Psoas muscle (tissue), 8 donors: ENCODE data around the gene COL27A1. TPM values are rescaled to one million over a fixed set of nuclear protein-coding genes. Genes with fewer than 3 reads are reported as not detected.

Experiments
- ATAC-seq, 4 donors: fragments of 200-7000 bp; cut with Tn5 transposase; one replicate each; pipeline ENCODE4 v1.9.1; 2020; ENCODE audit warnings: moderate library complexity in 3 of 4, mild to moderate bottlenecking in 2 of 4
- DNase-seq, 2 donors: peaks; one replicate each; pipeline ENCODE4 v3.0.0-alpha.2; 2020
- H3K27ac ChIP-seq: fragments of 200-600 bp; one replicate; pipeline ENCODE4 v1.8.0; 2022
- H3K27me3 ChIP-seq, 3 donors: fragments of 200-600 bp in 1 of 3; one replicate each; pipeline versions ENCODE4 v1.6.1 to v1.8.0; 2013 to 2022; ENCODE audit warnings: low read length in 2 of 3, mild to moderate bottlenecking in 2 of 3, moderate library complexity in 1 of 3; ENCODE audit not compliant: insufficient read depth in 3 of 3
- H3K36me3 ChIP-seq, 2 donors: fragments of 200-600 bp in 1 of 2; one replicate each; pipeline versions ENCODE4 v1.6.1 to v1.8.0; 2013 to 2022; ENCODE audit warnings: low read depth in 1 of 2, mild to moderate bottlenecking in 1 of 2, moderate library complexity in 1 of 2; ENCODE audit not compliant: insufficient read depth in 1 of 2
- H3K4me1 ChIP-seq: fragments of 200-600 bp; one replicate; pipeline ENCODE4 v1.8.0; 2022
- H3K4me3 ChIP-seq: fragments of 200-600 bp; one replicate; pipeline ENCODE4 v1.8.0; 2022; ENCODE audit warnings: mild to moderate bottlenecking
- H3K9me3 ChIP-seq: fragments of 200-600 bp; one replicate; pipeline ENCODE4 v1.8.0; 2022
- WGBS, 3 donors: extraction: QIAGEN DNeasy Blood & Tissue Kit; methylation state at CpG; one replicate each; pipeline versions ENCODE4 v1.1.6 to v1.1.7; 2013; 5-methylcytosine and 5-hydroxymethylcytosine counted together
- intact Hi-C, 2 donors: fragments of 100-400 bp; cut with DNase I; formaldehyde crosslinking; loops; one replicate each; pipeline versions ENCODE4 v1.11.0 to v1.14.2; 2022
- polyA plus RNA-seq, 3 donors: library from polyadenylated mRNA; stranded (reverse); fragments of 200-250 nt; gene quantifications; one replicate each; pipeline ENCODE4 v1.2.3, GENCODE V29; 2013
- total RNA-seq, 4 donors: library from RNA; stranded (reverse); fragmentation: NEBNext Ultra II Directional in 2 of 4; extraction: Animal tissue kit (Norgen Biotek cat#: 25700) in 2 of 4; gene quantifications; one replicate each; pipeline versions ENCODE4 v1.2.1 to v1.2.4, GENCODE V29; 2021 to 2023
- TF ChIP-seq, protein P1 (sequence below): fragments of 200-600 bp; IDR thresholded peaks from one replicate; pipeline ENCODE4 v1.8.0; 2022; ENCODE audit warnings: antibody characterized with exemption
- donor health status: healthy with polysubstance abuse.
- donor health status: DM: no; HTN: no; CAD: no; lungs with moderate emphysema.
- donor health status: Bipolar disorder and iron deficiency.
- donor health status: healthy.
- donor health status: DM: yes; HTN: yes; CAD: no.
- donor health status: DM: no; HTN: no; CAD: no.
- donor health status: DM: no; HTN: no; CAD: no.
- donor health status: DM: yes; HTN: yes; CAD: no.

The COL27A1 gene
- total and polyA plus RNA-seq, 7 donors = 1.1 to 8.5 (median 3.9) TPM

DNA sequence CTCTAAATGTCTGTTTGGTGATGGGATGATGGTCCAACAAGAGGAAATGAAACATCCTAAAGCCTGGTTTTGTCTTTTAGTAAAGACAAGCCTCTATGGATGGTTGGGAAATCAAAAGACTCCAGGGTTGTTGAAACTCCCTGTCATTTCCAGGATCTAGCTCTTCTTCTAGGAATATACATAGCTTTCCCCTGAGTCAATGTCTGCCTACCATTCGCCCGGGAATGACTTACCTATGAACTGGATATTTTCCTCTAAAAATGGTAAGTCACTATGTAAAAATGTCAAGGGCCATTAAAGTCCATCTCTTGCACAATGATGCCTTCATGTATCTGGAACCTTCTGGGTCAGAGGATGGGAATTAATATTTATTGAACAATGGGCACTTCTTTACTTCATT, 45.2 kb upstream of the COL27A1 start:
- DNase-seq (no peak), ATAC-seq (no peak)
- no peak overlapping the region for H3K27ac ChIP-seq
- H3K36me3 ChIP-seq = no peaks in the 10 kb centered on the region
- H3K27me3 ChIP-seq = no peaks in the 10 kb centered on the region
- WGBS, 3 donors = 88 to 94% (median 91%) methylated on average over 2 of the region's 2 CpGs
- TF ChIP-seq, protein P1, sequence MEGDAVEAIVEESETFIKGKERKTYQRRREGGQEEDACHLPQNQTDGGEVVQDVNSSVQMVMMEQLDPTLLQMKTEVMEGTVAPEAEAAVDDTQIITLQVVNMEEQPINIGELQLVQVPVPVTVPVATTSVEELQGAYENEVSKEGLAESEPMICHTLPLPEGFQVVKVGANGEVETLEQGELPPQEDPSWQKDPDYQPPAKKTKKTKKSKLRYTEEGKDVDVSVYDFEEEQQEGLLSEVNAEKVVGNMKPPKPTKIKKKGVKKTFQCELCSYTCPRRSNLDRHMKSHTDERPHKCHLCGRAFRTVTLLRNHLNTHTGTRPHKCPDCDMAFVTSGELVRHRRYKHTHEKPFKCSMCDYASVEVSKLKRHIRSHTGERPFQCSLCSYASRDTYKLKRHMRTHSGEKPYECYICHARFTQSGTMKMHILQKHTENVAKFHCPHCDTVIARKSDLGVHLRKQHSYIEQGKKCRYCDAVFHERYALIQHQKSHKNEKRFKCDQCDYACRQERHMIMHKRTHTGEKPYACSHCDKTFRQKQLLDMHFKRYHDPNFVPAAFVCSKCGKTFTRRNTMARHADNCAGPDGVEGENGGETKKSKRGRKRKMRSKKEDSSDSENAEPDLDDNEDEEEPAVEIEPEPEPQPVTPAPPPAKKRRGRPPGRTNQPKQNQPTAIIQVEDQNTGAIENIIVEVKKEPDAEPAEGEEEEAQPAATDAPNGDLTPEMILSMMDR = no peak
- H3K4me1 ChIP-seq = no peaks in the 10 kb centered on the region
- no peaks in the 10 kb centered on the region for H3K9me3 ChIP-seq
- intact Hi-C loops = loop anchor here in 1 of 2 donors (5.0 kb wide), 1 partner anchor 42 kb away; no protein-coding TSS in a partner anchor
- H3K4me3 ChIP-seq = no peak overlapping the region

DNA sequence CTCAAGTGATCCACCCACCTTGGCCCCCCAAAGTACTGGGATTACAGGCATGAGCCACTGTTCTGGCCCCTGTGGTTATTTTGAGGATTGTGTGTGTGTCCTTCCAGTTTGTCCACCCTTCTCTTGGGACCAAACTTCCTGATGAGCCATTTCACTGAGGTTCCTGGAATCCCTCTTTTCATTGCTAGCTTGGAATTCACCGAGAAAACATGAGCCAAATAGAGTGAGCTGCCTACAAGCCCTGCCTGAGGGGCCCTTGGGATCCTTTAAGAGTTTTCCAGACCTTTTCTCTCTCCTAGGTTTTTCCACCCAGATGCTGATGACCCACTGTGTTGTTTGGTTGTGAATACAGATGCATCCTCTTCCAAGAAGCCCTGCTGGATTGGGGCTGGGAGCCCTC, 43.0 kb upstream of the COL27A1 start:
- no peaks in the 10 kb centered on the region for H3K9me3 ChIP-seq
- TF ChIP-seq, protein P1 = no peak
- 29 to 48% (median 30%) methylated on average over 1 of the region's 1 CpG for WGBS, 3 donors
- H3K4me1 ChIP-seq = no peaks in the 10 kb centered on the region
- H3K27me3 ChIP-seq = peaks cover 0 to 6% (median 0%) of the 10 kb centered on the region in 3 donors
- peak overlapping the region; percentile 36 for H3K27ac ChIP-seq
- no peak overlapping the region for H3K4me3 ChIP-seq
- DNase-seq (no peak), ATAC-seq (peak in 1 of 4 donors; percentile 14)
- intact Hi-C loops = loop anchor here in 1 of 2 donors (5.0 kb wide), 1 partner anchor 40 kb away; no protein-coding TSS in a partner anchor
- H3K36me3 ChIP-seq = no peaks in the 10 kb centered on the region

DNA sequence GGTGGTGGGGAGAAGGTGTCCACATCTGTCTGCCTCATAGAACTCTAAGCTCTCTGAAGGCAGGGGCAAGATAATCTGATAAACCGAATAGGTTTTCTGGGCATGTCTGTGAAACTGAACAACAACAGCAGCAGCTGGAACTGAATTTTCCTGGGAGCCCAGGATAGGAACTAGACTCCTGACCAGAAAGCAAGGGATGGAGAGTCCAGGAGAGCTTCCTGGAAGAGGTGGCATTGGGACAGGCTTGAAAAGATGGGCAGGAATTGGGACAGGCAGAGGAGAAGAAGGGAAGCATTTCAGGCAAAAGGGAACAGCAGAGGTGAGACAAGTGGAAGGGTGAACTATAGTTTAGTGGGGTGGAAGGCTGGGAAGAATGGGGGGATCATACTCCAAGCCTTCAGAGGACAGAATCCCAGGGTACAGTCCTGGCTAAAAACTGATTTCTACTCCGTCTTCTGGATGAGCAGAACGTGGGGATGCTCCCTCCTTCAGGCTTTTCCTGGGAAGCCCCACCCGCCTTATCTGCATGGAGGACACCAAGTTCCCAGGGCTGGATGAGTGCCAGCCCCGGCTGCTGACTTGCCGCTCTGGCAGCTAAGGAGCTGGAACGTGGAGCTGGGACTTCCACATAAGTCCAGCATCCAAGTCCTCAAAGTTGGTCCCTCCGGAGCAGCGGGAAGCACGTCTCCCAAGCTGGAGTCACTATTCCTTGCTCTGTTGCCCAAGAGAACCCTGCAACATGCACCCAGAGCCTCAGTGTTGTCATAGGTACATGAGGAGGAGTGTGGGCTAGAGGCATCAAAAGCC, 42.4 kb upstream of the COL27A1 start:
- intact Hi-C loops = loop anchor here in 1 of 2 donors (5.0 kb wide), 1 partner anchor 39 kb away; no protein-coding TSS in a partner anchor
- H3K4me3 ChIP-seq = no peak overlapping the region
- H3K36me3 ChIP-seq = no peaks in the 10 kb centered on the region
- no peaks in the 10 kb centered on the region for H3K9me3 ChIP-seq
- H3K27ac ChIP-seq = peak overlapping the region; percentile 36
- 13 to 18% (median 16%) methylated on average over 10 of the region's 10 CpGs for WGBS, 3 donors
- no peaks in the 10 kb centered on the region for H3K4me1 ChIP-seq
- DNase-seq = peak; percentile 83 to 93
- TF ChIP-seq, protein P1 = no peak
- peak; percentile 36 to 90 (median 72) for ATAC-seq
- H3K27me3 ChIP-seq = peaks cover 0 to 7% (median 0%) of the 10 kb centered on the region in 3 donors

DNA sequence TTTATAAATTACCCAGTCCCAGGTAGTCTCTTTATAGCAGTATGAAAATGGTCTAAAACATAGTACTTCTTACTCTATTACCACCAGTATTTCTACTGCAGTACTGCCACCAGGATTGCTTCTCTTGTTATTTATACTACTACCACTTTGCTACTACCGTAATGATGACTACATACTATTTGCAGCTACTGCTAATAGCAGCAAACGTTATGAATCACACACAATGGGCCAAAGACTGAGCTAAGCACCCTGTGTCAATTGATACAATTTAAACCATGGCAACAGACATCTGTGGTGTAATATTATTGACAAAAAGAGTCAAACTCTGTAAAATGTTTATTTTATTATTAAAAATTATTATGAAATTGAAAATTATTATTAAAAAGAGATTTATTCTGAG, 41.0 kb upstream of the COL27A1 start:
- no peak for ATAC-seq
- 45 to 64% (median 47%) methylated on average over 2 of the region's 2 CpGs for WGBS, 3 donors
- intact Hi-C loops = loop anchor here in 1 of 2 donors (5.0 kb wide), 1 partner anchor 38 kb away; no protein-coding TSS in a partner anchor
- H3K27ac ChIP-seq = no peak overlapping the region
- no peak for DNase-seq
- H3K4me1 ChIP-seq = no peaks in the 10 kb centered on the region
- TF ChIP-seq, protein P1 = no peak
- H3K9me3 ChIP-seq = no peaks in the 10 kb centered on the region
- H3K27me3 ChIP-seq = peaks cover 0 to 10% (median 0%) of the 10 kb centered on the region in 3 donors
- H3K4me3 ChIP-seq = no peak overlapping the region
- H3K36me3 ChIP-seq = no peaks in the 10 kb centered on the region
